KOPT-K1 (cell line): ENCODE results near the gene PIGX.
"Not testable (repeated sequence)": the region's sequence is repeated elsewhere in the genome, so short reads cannot be mapped to it uniquely, and the experiment has no call there.

Experiments used
- H3K27ac ChIP-seq: fragments of 200-600 bp; sonication (generic); 2 replicates; pipeline ENCODE4 v1.5.1; 2016; ENCODE audit warnings: antibody characterized with exemption, mild to moderate bottlenecking, low read depth, low read length; ENCODE audit not compliant: poor library complexity, severe bottlenecking
- H3K36me3 ChIP-seq: fragments of 200-600 bp; sonication (generic); 2 replicates; pipeline ENCODE4 v1.5.1; 2017; ENCODE audit warnings: antibody characterized with exemption, mild to moderate bottlenecking, low read length, moderate library complexity; ENCODE audit not compliant: insufficient read depth
- H3K9me3 ChIP-seq: fragments of 200-600 bp; sonication (generic); 2 replicates; pipeline ENCODE4 v1.5.1; 2017; ENCODE audit warnings: antibody characterized with exemption, low read length, mild to moderate bottlenecking; ENCODE audit not compliant: insufficient read depth, poor library complexity, severe bottlenecking

Gene PIGX

GRCh38 chr3:196735751-196736150, 23.6 kb downstream of the PIGX start:
- peaks cover 5% of the 10 kb centered on the region for H3K9me3 ChIP-seq
- peaks cover 57% of the 10 kb centered on the region for H3K36me3 ChIP-seq
- H3K27ac ChIP-seq: no peak overlapping the region

- Histone ChIP-seq H3K27ac (no peak overlapping the region), H3K9me3 (peaks cover 5% of the 10 kb centered on the region), H3K36me3 (peaks cover 47% of the 10 kb centered on the region)
Observed at GRCh38 chr3:196736670-196737374, 24.6 kb downstream of the PIGX start.

- peaks cover 41% of the 10 kb centered on the region for H3K36me3 ChIP-seq
- peaks cover 5% of the 10 kb centered on the region for H3K9me3 ChIP-seq
- H3K27ac ChIP-seq: no peak overlapping the region
Observed at GRCh38 chr3:196737655-196738054, 25.5 kb downstream of the PIGX start.

GRCh38 chr3:196739671-196740480, 27.7 kb downstream of the PIGX start, which contains the start of gene PAK2:
Gene PAK2, plus strand, starts transcription at chr3:196739857. Its CDS starts 42,790 bp downstream, at chr3:196782647.
- H3K27ac ChIP-seq: peak within 1 kb of the TSS; percentile 92
- H3K36me3 ChIP-seq: peaks cover 26% of the 10 kb centered on the region
- H3K9me3 ChIP-seq: peaks cover 5% of the 10 kb centered on the region

- H3K9me3 ChIP-seq: peaks cover 5% of the 10 kb centered on the region
- H3K27ac ChIP-seq: peak overlapping the region; percentile 92
- H3K36me3 ChIP-seq: peaks cover 28% of the 10 kb centered on the region
Observed at GRCh38 chr3:196740481-196741248, 28.5 kb downstream of the PIGX start.

- peak overlapping the region; percentile 92 for H3K27ac ChIP-seq
- H3K36me3 ChIP-seq: peaks cover 28% of the 10 kb centered on the region
- H3K9me3 ChIP-seq: peaks cover 5% of the 10 kb centered on the region
Observed at GRCh38 chr3:196741249-196741889, 29.2 kb downstream of the PIGX start.

- H3K27ac ChIP-seq: not testable (repeated sequence)
- H3K36me3 ChIP-seq: peaks cover 28% of the 10 kb centered on the region
Observed at GRCh38 chr3:196743569-196743968, 31.4 kb downstream of the PIGX start.

GRCh38 chr3:196749125-196749524, 36.9 kb downstream of the PIGX start:
- peaks cover 5% of the 10 kb centered on the region for H3K9me3 ChIP-seq
- peaks cover 55% of the 10 kb centered on the region for H3K36me3 ChIP-seq
- no peak overlapping the region for H3K27ac ChIP-seq

More at GRCh38 chr3:196743569-196743968, 31.4 kb downstream of the PIGX start:
- not testable (repeated sequence) for H3K9me3 ChIP-seq

GRCh38 chr3:196753201-196753600, 41.0 kb downstream of the PIGX start:
- Histone ChIP-seq H3K9me3 (peaks cover 15% of the 10 kb centered on the region), H3K36me3 (peaks cover 58% of the 10 kb centered on the region)

GRCh38 chr3:196754091-196754981, 42.2 kb downstream of the PIGX start:
- H3K36me3 ChIP-seq: peaks cover 53% of the 10 kb centered on the region
- H3K9me3 ChIP-seq: peaks cover 15% of the 10 kb centered on the region

More at GRCh38 chr3:196753201-196753600, 41.0 kb downstream of the PIGX start:
- no peak overlapping the region for H3K27ac ChIP-seq

GRCh38 chr3:196756732-196757131, 44.6 kb downstream of the PIGX start:
- Histone ChIP-seq H3K36me3 (peaks cover 51% of the 10 kb centered on the region), H3K9me3 (peaks cover 20% of the 10 kb centered on the region), H3K27ac (no peak overlapping the region)

More at GRCh38 chr3:196754091-196754981, 42.2 kb downstream of the PIGX start:
- no peak overlapping the region for H3K27ac ChIP-seq

- Histone ChIP-seq H3K27ac (no peak overlapping the region), H3K36me3 (peaks cover 48% of the 10 kb centered on the region), H3K9me3 (peaks cover 20% of the 10 kb centered on the region)
Observed at GRCh38 chr3:196757876-196758739, 45.9 kb downstream of the PIGX start.

GRCh38 chr3:196763179-196763578, 51.0 kb downstream of the PIGX start:
- H3K36me3 ChIP-seq: peaks cover 34% of the 10 kb centered on the region
- H3K27ac ChIP-seq: no peak overlapping the region

More at GRCh38 chr3:196763179-196763578, 51.0 kb downstream of the PIGX start:
- peaks cover 5% of the 10 kb centered on the region for H3K9me3 ChIP-seq
